ENCODE measurements around the gene BCAN.

BCAN gene

DNA sequence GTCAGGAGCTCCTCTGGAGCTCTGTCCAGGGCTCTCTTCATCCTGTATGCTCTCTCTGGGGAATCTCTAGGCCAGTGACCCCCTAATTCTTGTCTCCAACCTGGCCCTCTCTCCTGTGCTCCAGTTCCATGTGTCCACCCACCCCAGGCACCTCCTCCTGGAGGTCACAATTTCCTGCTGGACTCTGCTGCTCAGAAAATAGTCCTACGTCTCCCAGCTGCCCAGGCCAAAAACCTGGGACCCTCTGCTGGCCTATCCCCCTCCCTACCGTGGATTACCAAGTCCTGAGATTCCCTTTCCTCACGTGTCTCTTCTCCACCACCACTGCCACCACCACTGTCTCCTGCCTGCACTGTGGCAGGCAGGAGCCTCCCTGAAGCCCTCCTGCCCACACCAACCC lies 23.6 kb downstream of the BCAN start:
- Mint-ChIP-seq H3K36me3 (ENCODE audit: low read depth) (no peaks in the 10 kb centered on the region), H3K4me1 (ENCODE audit: low read depth) (peaks cover 59% of the 10 kb centered on the region), H3K9me3 (no peaks in the 10 kb centered on the region), H3K27ac (no peak overlapping the region), H3K27me3 (peaks cover 48% of the 10 kb centered on the region), H3K4me3 (no peak overlapping the region)
- intact Hi-C loops (cut with micrococcal nuclease): no loop called here

DNA sequence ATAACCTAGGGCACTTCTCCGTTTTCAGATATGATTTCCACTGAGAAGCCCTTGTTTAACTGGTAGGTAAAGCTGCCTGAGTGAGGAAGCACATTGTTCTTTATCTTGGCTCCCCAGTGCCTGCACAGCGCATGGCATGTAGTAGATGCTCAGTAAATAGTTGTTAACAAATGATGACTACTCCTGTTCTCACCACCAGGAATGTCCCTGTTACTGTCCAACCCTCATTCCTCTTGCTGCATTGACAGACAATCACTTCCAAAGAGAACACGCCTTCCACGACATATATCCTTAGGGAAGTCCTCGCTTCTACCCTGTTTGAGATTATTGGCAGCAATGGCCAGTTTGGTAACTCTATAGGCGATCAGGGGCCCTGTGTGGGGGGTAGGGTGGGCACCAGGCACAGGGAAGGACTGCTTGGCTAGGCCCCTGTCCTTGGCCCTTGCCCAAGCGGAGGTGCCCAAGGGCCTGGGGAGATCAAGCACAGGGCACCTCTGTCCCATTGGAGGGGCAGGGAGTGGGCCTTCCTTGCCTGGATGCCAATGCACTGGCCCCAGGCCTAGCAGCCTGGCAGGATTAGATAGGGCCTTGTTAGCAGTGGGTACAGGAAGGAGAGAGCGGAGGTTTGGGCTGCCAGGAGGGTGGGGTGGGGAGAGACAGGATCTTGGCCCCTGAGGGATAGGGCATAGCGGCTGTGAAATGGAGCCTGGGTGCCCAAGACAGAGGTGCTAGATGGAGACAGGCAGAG lies 25.1 kb downstream of the BCAN start:
- no peak overlapping the region for H3K4me3 Mint-ChIP-seq
- H3K4me1 Mint-ChIP-seq (ENCODE audit: low read depth): peaks cover 44% of the 10 kb centered on the region
- peaks cover 62% of the 10 kb centered on the region for H3K27me3 Mint-ChIP-seq
- H3K9me3 Mint-ChIP-seq: no peaks in the 10 kb centered on the region
- no peak overlapping the region for H3K27ac Mint-ChIP-seq
- intact Hi-C loops (cut with micrococcal nuclease): no loop called here
- H3K36me3 Mint-ChIP-seq (ENCODE audit: low read depth): no peaks in the 10 kb centered on the region

DNA sequence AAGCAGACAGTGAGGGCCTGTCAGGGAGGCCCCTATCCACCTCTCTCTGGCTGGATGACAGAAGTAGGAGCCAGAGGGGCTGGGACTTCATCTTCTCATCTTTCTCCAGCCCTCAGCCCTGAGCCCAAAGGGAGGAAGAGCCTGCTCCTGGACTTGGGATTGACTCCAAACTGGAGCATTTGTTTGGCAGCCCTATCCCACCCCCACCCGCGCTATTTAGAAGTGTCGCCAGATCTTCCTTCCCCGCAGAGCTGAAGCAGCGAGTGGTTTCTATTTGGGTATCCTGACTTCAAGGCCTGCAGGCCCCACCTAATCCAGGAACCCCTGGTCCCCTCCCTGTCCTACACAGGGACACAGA lies 25.7 kb downstream of the BCAN start:
- Mint-ChIP-seq H3K4me1 (ENCODE audit: low read depth) (peaks cover 39% of the 10 kb centered on the region), H3K9me3 (no peaks in the 10 kb centered on the region), H3K27me3 (peaks cover 67% of the 10 kb centered on the region), H3K36me3 (ENCODE audit: low read depth) (no peaks in the 10 kb centered on the region), H3K27ac (no peak overlapping the region), H3K4me3 (no peak overlapping the region)
- intact Hi-C loops (cut with micrococcal nuclease): no loop called here

DNA sequence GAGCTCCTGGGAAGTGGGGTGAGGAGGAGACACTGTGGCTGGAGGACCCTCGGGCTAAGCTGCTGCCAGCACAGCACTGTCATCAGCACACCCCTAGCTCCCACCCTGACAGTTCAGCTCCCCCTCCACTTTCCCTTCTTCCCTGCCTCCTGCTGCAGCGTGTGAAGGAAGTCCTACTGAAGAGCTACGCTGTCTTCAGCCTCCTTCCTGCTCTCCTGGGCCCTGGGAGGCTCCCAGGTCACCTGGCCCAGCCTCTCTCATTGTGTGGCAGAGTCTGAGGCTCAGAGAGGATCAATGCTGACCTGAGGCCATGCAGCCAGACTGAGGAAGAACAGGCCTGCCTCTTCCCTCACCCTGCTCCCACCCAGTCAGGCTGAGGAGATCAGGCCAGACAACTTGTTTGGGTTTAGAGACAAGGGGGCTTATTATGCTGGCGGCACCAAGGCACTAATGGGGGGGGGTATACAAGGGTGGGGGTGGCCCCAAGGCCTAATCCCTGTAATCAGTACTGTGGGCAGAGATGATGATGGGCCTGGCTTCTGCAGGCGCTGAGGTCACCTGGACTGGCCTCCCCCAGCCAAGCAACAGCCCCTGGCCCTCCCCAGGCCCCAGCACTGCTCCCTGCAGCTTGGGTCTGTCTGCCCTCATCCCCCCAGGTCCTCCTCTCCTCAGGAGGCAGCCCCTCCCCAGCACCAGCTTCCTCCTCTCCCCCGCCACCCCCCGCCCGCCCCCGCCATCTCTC lies 26.2 kb downstream of the BCAN start:
- Mint-ChIP-seq H3K27me3 (peaks cover 70% of the 10 kb centered on the region), H3K4me3 (no peak overlapping the region), H3K4me1 (ENCODE audit: low read depth) (peaks cover 34% of the 10 kb centered on the region), H3K9me3 (no peaks in the 10 kb centered on the region), H3K36me3 (ENCODE audit: low read depth) (no peaks in the 10 kb centered on the region), H3K27ac (no peak overlapping the region)
- intact Hi-C loops (cut with micrococcal nuclease): no loop called here

DNA sequence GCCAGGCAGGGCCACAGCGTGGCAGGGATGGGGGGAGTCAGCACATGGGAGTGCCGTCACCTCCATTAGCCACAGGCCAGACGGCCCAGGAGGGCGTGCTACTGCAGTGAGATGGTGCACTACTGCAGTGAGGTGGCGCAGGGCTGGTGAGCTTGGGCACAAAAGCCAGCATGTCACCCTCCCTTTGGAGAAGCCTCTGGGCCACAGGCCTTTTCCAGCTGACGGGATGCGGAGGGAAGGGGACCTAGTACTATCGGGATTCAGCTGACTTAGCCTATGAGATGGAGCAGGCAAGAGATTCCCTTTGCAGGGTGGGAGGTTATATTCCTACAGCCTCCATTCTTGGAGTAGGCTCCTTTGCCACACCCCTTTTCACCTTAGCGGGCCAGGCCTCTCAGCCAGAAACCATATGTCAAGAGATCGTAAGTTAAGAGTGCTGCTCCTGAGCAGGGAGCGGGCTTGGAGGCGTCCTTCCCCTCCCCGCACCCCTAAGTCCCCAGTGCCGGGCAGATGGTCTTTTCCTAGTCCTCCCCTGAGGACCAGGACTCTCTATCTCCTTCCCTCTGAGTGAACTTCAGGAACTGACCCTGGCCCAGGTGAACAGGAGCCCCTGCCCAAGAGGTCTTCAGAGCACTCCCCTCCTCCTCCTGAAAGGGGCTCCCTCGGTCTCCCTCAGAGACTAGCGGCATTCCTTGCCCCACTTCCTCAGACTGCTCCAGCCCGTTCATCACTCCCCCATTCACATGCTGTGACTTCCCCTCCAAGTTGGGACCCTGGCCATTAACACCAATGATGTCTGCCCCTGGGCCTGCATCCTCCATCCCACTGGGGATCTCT lies 27.1 kb downstream of the BCAN start:
- intact Hi-C loops (cut with micrococcal nuclease): no loop called here
- Mint-ChIP-seq H3K27me3 (peaks cover 72% of the 10 kb centered on the region), H3K4me3 (no peak overlapping the region), H3K9me3 (no peaks in the 10 kb centered on the region), H3K4me1 (ENCODE audit: low read depth) (peaks cover 32% of the 10 kb centered on the region), H3K36me3 (ENCODE audit: low read depth) (no peaks in the 10 kb centered on the region), H3K27ac (no peak overlapping the region)

DNA sequence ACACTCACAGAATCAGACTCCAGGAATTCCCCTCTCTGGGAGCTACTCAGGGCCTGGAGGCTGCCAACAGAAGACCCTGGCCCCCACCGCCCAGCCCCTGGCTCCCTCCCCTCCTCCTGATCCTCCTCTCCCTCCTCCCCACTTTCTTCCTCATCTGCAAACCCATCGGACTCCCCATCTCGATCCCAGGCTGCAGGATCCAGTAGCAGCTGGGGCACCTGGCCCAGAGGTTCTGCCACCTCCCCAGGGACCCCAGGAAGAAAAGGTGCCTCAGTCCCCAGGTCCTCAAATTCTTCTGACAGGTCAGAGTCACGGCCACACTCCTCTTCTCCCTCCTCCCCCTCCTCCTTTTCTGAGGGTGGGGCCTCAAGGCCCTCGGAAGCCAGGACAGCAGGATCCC lies 27.9 kb downstream of the BCAN start:
- Mint-ChIP-seq H3K4me1 (ENCODE audit: low read depth) (peaks cover 25% of the 10 kb centered on the region), H3K9me3 (no peaks in the 10 kb centered on the region), H3K27ac (no peak overlapping the region), H3K27me3 (peaks cover 73% of the 10 kb centered on the region), H3K4me3 (no peak overlapping the region), H3K36me3 (ENCODE audit: low read depth) (no peaks in the 10 kb centered on the region)
- intact Hi-C loops (cut with micrococcal nuclease): no loop called here

DNA sequence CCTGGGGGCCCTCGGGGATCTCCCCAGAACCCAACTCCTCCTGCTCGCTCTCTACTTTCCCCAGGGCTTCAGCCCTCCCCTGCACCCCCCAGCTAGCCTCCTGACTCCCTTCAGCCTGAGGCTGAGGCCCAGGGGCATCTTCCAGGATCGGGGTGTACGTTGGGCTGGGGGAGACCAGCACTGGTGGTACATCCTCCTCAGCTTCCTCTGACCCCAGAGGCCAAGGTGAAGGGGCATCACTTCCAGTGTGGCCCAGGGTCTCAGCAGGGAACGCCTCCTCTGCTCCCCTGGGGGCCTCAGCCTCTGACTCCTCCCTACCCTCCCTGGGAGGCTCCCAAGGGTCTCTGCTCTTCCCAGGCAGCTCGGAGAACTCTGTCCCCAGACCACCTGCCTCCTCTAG lies 28.4 kb downstream of the BCAN start:
- peaks cover 19% of the 10 kb centered on the region for H3K4me1 Mint-ChIP-seq (ENCODE audit: low read depth)
- intact Hi-C loops (cut with micrococcal nuclease): no loop called here
- H3K9me3 Mint-ChIP-seq: no peaks in the 10 kb centered on the region
- H3K27me3 Mint-ChIP-seq: peaks cover 76% of the 10 kb centered on the region
- H3K4me3 Mint-ChIP-seq: no peak overlapping the region
- H3K27ac Mint-ChIP-seq: no peak overlapping the region
- H3K36me3 Mint-ChIP-seq (ENCODE audit: low read depth): no peaks in the 10 kb centered on the region

DNA sequence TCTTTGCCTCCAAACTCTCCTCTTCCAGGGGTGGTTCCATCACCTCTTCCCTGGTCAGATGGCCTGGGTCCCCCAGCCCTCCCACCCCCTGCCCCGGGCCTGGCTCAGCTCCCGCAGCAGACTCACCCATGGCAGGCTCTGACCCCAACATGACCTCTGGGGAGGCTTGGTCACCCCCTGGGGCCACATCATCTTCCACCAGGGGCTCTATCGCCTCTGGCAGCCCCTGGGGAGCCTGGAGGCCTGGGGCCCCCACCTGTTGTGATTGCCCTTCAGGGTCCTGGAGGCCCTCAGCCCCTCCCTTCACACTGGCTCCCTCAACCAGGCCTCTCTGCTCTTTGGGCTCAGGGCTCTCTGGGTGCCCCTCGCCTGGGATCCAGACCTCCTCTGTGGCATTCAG lies 28.9 kb downstream of the BCAN start:
- H3K27me3 Mint-ChIP-seq: peaks cover 76% of the 10 kb centered on the region
- intact Hi-C loops (cut with micrococcal nuclease): no loop called here

DNA sequence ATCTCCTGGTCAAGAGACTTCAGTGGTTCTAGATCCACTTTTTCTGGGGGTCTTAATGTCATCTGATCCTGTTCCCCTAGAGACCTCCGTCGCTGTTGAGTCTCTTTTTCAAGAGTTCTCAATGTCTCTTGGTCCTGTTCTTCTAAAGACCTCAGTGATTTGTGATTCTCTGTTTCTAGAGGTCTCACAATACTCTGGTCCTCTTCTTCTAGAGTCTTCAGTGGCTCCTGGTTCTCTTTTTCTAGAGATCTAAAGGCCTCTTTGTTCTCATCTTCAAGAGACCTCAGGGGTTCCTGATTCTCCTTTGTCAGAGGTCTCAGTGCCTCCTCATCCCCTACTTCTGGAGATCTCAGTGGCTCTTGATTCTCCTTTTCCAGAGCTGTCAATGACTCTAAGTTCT lies 29.9 kb downstream of the BCAN start:
- Mint-ChIP-seq H3K4me3 (no peak overlapping the region), H3K27ac (no peak overlapping the region), H3K36me3 (ENCODE audit: low read depth) (no peaks in the 10 kb centered on the region), H3K9me3 (no peaks in the 10 kb centered on the region), H3K4me1 (ENCODE audit: low read depth) (peaks cover 8% of the 10 kb centered on the region), H3K27me3 (peaks cover 75% of the 10 kb centered on the region)
- intact Hi-C loops (cut with micrococcal nuclease): no loop called here

More for the DNA sequence above, 28.9 kb downstream of the BCAN start:
- Mint-ChIP-seq H3K27ac (no peak overlapping the region), H3K4me3 (no peak overlapping the region), H3K4me1 (ENCODE audit: low read depth) (peaks cover 15% of the 10 kb centered on the region), H3K36me3 (ENCODE audit: low read depth) (no peaks in the 10 kb centered on the region), H3K9me3 (no peaks in the 10 kb centered on the region)

DNA sequence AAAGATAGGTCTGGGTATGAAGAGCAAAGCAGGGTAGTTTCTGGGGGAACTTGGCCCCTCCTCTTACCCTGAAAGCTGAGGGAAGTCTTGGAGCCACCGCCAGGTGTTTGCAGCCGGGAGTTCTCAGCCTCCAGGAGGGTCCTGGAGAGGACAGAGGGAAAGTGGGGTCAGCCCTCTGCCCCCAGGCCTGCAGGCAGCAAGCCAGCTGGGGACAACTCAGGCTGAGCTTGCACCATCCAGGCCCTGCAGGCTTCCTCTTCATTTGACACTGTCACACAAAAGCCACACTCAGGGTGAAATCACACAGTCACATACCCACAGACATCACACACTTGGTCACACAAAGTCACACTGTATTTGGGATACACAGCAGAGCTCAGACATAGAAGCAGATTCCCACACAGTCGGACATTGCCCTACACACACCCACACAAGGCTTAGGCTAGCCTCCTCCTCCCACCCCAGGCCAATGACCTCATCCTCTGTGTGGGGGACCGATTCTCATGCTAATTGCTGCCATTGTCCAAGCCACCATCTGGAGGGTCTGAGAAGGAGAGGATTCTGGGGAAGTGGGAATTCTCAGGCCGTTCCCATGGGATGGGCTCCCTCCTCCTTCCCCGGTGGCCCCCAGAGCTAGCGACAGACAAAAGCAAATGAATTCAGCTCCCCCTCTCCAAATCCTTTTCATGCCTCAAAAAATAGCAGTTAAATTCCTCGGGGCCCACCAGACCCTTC lies 31.6 kb downstream of the BCAN start:
- H3K36me3 Mint-ChIP-seq (ENCODE audit: low read depth): no peaks in the 10 kb centered on the region
- H3K27me3 Mint-ChIP-seq: peaks cover 91% of the 10 kb centered on the region
- intact Hi-C loops (cut with micrococcal nuclease): no loop called here
- no peaks in the 10 kb centered on the region for H3K9me3 Mint-ChIP-seq
- H3K4me1 Mint-ChIP-seq (ENCODE audit: low read depth): peaks cover 22% of the 10 kb centered on the region
- no peak overlapping the region for H3K4me3 Mint-ChIP-seq
- no peak overlapping the region for H3K27ac Mint-ChIP-seq

DNA sequence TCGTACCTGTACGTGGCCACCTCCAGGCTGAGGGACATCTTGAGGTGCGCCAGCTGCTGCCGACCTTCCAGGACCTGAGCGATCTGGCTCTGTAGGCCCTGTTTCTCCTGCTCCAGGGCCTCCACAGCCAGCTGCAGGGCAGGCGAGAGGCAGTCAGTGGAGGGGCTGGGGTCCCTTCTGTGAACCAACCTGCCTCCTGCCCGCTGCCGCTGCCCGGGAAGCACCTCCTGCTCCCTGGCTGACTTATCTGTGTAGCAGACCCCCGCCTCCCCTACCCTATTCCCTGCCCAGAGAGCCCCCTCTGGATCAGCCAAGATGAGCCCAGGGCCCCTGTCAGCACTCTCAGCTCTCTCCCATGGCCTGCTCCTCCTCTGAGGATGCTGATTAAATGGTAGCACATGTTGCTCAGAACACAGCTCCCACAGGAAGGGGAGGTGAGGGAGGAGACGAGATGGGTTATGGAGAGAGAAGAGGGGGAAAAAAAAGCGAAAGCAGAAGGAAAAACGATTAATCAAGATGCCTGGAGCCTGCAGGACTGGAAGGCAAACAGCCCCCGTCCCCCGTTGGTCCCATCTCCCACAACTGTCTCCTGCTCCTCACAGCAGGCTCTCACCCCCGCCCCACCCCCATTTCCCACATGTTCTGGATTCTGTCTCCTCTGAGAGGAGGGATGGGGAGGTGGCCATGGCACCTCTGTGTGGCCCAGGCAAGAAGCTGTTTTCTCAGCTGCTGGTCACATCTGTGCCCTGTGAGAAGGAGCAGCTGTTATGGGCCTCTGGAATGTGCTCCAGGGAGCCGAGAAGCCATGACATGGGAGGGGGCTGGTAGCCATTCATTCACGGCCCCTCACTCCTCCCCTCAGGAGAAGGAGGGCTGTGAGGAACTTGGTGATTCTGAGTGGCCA lies 33.5 kb downstream of the BCAN start:
- Mint-ChIP-seq H3K27ac (no peak overlapping the region), H3K9me3 (no peaks in the 10 kb centered on the region), H3K36me3 (ENCODE audit: low read depth) (no peaks in the 10 kb centered on the region), H3K27me3 (peaks cover 98% of the 10 kb centered on the region), H3K4me3 (no peak overlapping the region), H3K4me1 (ENCODE audit: low read depth) (peaks cover 22% of the 10 kb centered on the region)
- intact Hi-C loops (cut with micrococcal nuclease): no loop called here

DNA sequence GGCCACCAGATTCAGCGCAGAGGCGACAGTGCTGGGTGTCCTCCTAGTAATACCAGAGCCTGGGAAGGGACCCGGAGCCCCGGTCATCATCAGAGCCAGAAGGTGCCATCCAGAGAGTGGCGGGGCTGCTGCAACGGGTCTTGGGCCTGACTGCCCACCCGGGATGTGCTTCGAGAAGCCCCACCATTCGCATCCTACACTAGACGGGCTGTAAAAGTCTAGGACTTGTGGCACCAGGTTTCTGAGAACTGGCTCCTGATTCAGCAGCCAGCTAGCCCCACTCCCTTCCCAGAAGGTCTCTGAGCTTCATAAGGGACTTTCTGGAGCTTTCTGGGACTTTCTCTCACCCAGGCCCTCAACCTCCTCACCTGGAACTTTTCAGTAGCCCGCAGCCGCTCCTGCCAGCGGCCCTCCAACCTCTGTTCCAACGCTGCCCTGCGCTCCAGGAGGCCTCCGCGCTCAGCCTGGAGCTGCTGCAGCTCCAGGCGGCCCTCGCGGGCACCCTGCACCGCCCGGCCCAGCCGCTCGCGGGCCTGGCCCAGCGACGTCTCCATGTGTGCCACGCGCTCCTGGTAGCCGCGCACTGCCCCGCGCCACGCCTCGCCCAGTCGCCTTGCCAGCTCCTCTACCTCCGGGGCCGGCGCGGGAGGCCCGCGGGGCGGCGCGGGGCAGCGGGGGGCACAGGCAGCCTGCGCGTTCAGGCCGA lies 34.4 kb downstream of the BCAN start:
- no peak overlapping the region for H3K27ac Mint-ChIP-seq
- no peaks in the 10 kb centered on the region for H3K36me3 Mint-ChIP-seq (ENCODE audit: low read depth)
- peaks cover 98% of the 10 kb centered on the region for H3K27me3 Mint-ChIP-seq
- H3K4me1 Mint-ChIP-seq (ENCODE audit: low read depth): peaks cover 22% of the 10 kb centered on the region
- intact Hi-C loops (cut with micrococcal nuclease): no loop called here
- H3K9me3 Mint-ChIP-seq: no peaks in the 10 kb centered on the region
- H3K4me3 Mint-ChIP-seq: no peak overlapping the region

Measured in dendritic cell treated with granulocyte-macrophage colony-stimulating factor and Interleukin-4, amounts not matched to agents 40 ng/mL and 50 ng/mL, for 4 days (primary cell).